ENCODE data around the gene TPST1. TPM values are rescaled to one million over a fixed set of nuclear protein-coding genes. Genes with fewer than 3 reads are reported as not detected.

Gene TPST1
- total and polyA plus RNA-seq, 2 donors (not counting 1 experiment from before 2014, with no cell fraction given), result 81.8 to 151 TPM

DNA sequence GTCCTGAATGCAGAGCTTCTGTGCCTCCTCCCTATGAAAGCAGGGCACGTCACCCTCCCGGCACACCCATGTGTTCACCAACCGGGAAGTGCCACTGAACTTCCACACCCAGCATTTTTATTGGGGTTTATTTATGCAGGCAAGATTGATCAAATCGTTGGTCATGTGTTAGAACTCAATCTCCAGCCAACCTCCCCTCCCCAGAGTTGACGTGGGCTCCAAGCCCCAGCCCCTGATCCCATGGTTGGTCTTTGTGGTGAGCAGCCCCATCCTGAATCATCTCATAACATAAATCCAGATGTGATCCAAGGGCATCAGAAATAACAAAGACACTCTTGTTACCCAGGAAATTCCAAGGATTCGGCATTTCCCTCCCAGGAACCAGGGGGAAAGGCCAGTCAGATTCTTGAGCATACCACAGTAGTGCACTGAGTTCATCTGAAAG, 151.2 kb downstream of the TPST1 start:
- no peak overlapping the region for H3K4me3 ChIP-seq (replicated peaks in 1 of 4; ENCODE audit: control extremely low read depth in 1 of 4, insufficient read depth in 1 of 4, low read depth in 3 of 4, low read length in 4 of 4)
- no peak overlapping the region for H3K4me2 ChIP-seq (ENCODE audit: extremely low read depth, insufficient read depth, low read length)
- no peaks in the 10 kb centered on the region for H3K79me2 ChIP-seq (ENCODE audit: control insufficient read depth, insufficient read depth, low read length)
- peaks cover 2% of the 10 kb centered on the region for H3K4me1 ChIP-seq (ENCODE audit: control insufficient read depth, extremely low read depth, insufficient read depth, low read length)
- peak; percentile 71 to 78 for DNase-seq (ENCODE audit: low read depth in 2 of 2)
- TF ChIP-seq, protein P1, sequence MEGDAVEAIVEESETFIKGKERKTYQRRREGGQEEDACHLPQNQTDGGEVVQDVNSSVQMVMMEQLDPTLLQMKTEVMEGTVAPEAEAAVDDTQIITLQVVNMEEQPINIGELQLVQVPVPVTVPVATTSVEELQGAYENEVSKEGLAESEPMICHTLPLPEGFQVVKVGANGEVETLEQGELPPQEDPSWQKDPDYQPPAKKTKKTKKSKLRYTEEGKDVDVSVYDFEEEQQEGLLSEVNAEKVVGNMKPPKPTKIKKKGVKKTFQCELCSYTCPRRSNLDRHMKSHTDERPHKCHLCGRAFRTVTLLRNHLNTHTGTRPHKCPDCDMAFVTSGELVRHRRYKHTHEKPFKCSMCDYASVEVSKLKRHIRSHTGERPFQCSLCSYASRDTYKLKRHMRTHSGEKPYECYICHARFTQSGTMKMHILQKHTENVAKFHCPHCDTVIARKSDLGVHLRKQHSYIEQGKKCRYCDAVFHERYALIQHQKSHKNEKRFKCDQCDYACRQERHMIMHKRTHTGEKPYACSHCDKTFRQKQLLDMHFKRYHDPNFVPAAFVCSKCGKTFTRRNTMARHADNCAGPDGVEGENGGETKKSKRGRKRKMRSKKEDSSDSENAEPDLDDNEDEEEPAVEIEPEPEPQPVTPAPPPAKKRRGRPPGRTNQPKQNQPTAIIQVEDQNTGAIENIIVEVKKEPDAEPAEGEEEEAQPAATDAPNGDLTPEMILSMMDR (conservative IDR thresholded peaks at IDR 0.05 in 1 of 2, IDR thresholded peaks at IDR 0.05 in 1 of 2; ENCODE audit: low read depth in 1 of 2, low read length in 2 of 2), result no peak
- no peak for TF ChIP-seq EZH2 (IDR thresholded peaks at IDR 0.05; ENCODE audit: low read length, missing control alignments)
- no peak overlapping the region for H3K9ac ChIP-seq (ENCODE audit: insufficient read depth, low read length)
- H2AFZ ChIP-seq (ENCODE audit: low read length), result no peak overlapping the region
- H3K9me3 ChIP-seq (ENCODE audit: control insufficient read depth, insufficient read depth, low read depth, low read length), result no peaks in the 10 kb centered on the region
- peaks cover 4% of the 10 kb centered on the region for H3K36me3 ChIP-seq (ENCODE audit: control insufficient read depth, insufficient read depth, low read length)
- H4K20me1 ChIP-seq (ENCODE audit: control insufficient read depth, extremely low read depth, insufficient read depth, low read length), result no peaks in the 10 kb centered on the region
- H3K27ac ChIP-seq (ENCODE audit: insufficient read depth, low read length), result peak overlapping the region; percentile 24
- H3K27me3 ChIP-seq (ENCODE audit: control insufficient read depth, insufficient read depth, low read length), result no peaks in the 10 kb centered on the region

DNA sequence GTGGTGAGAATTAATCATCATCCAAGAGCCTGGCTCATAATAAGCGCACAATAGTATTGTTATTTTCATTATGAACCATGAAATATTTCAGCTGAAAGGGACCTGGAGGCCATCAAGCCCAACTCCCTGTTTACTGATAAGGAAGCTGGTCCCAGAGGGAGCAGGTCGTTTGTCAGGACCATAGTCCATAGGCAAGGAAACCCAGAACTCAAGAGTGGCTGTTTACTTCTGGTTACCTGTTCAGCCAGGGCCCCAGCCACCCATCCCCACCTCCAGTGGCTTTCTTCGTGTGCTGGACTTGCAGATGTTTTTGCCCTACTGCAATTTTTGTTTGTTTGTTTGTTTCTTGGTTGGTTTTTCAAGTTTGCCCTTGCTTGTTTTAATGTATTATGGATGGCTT, 152.0 kb downstream of the TPST1 start:
- DNase-seq (ENCODE audit: low read depth in 2 of 2), result no peak
- no peaks in the 10 kb centered on the region for H3K79me2 ChIP-seq (ENCODE audit: control insufficient read depth, insufficient read depth, low read length)

DNA sequence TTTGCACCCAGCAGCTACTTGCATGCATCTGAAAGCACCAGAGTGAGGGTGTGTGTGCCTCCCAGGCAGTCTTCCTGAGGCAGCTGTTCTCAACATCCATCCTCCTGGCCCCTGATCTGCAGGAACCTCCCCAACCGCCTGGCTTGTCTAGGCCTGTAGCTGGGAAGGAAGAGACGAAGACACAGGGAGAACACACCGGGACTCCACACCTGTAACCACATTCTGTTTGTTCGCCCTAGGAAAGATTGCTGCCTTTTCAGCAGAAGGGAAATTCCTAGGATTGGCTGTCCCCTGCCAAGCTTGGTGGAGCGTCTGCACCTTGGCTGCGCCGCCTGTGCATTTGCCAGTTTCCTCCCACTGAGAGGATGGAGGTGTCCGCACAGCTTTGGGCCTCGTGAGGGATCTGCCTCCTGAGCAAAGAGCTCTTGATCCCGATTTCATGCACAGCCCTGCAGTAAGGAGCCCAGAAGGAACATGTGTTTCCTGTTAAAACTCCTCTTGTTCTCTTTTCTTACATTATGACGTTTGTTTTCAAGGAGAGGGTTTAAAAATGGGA, 154.6 kb downstream of the TPST1 start:
- Histone ChIP-seq H3K4me2 (ENCODE audit: extremely low read depth, insufficient read depth, low read length) (peak overlapping the region; percentile 4), H3K4me3 (replicated peaks in 1 of 4; ENCODE audit: control extremely low read depth in 1 of 4, insufficient read depth in 1 of 4, low read depth in 3 of 4, low read length in 4 of 4) (no peak overlapping the region), H3K79me2 (ENCODE audit: control insufficient read depth, insufficient read depth, low read length) (no peaks in the 10 kb centered on the region), H3K4me1 (ENCODE audit: control insufficient read depth, extremely low read depth, insufficient read depth, low read length) (peaks cover 2% of the 10 kb centered on the region), H3K27ac (ENCODE audit: insufficient read depth, low read length) (no peak overlapping the region), H3K27me3 (ENCODE audit: control insufficient read depth, insufficient read depth, low read length) (no peaks in the 10 kb centered on the region), H4K20me1 (ENCODE audit: control insufficient read depth, extremely low read depth, insufficient read depth, low read length) (no peaks in the 10 kb centered on the region), H3K9me3 (ENCODE audit: control insufficient read depth, insufficient read depth, low read depth, low read length) (no peaks in the 10 kb centered on the region), H3K36me3 (ENCODE audit: control insufficient read depth, insufficient read depth, low read length) (peaks cover 3% of the 10 kb centered on the region), H2AFZ (ENCODE audit: low read length) (no peak overlapping the region), H3K9ac (ENCODE audit: insufficient read depth, low read length) (no peak overlapping the region)
- TF ChIP-seq EZH2 (IDR thresholded peaks at IDR 0.05; ENCODE audit: low read length, missing control alignments), result no peak
- TF ChIP-seq, protein P1 (conservative IDR thresholded peaks at IDR 0.05 in 1 of 2, IDR thresholded peaks at IDR 0.05 in 1 of 2; ENCODE audit: low read depth in 1 of 2, low read length in 2 of 2), result no peak
- DNase-seq (ENCODE audit: low read depth in 2 of 2), result peak in 1 of 2 donors; percentile 28

More for the DNA sequence above, 152.0 kb downstream of the TPST1 start:
- Histone ChIP-seq H3K4me1 (ENCODE audit: control insufficient read depth, extremely low read depth, insufficient read depth, low read length) (peaks cover 2% of the 10 kb centered on the region), H3K27ac (ENCODE audit: insufficient read depth, low read length) (peak overlapping the region; percentile 21), H3K36me3 (ENCODE audit: control insufficient read depth, insufficient read depth, low read length) (peaks cover 4% of the 10 kb centered on the region), H3K9me3 (ENCODE audit: control insufficient read depth, insufficient read depth, low read depth, low read length) (no peaks in the 10 kb centered on the region), H3K9ac (ENCODE audit: insufficient read depth, low read length) (no peak overlapping the region), H2AFZ (ENCODE audit: low read length) (no peak overlapping the region), H3K4me2 (ENCODE audit: extremely low read depth, insufficient read depth, low read length) (peak overlapping the region; percentile 19), H3K27me3 (ENCODE audit: control insufficient read depth, insufficient read depth, low read length) (no peaks in the 10 kb centered on the region), H4K20me1 (ENCODE audit: control insufficient read depth, extremely low read depth, insufficient read depth, low read length) (no peaks in the 10 kb centered on the region), H3K4me3 (replicated peaks in 1 of 4; ENCODE audit: control extremely low read depth in 1 of 4, insufficient read depth in 1 of 4, low read depth in 3 of 4, low read length in 4 of 4) (no peak overlapping the region)
- no peak for TF ChIP-seq EZH2 (IDR thresholded peaks at IDR 0.05; ENCODE audit: low read length, missing control alignments)
- TF ChIP-seq, protein P1 (conservative IDR thresholded peaks at IDR 0.05 in 1 of 2, IDR thresholded peaks at IDR 0.05 in 1 of 2; ENCODE audit: low read depth in 1 of 2, low read length in 2 of 2), result no peak
